Motor neuron (in vitro differentiated cells): ENCODE results near the gene S100A2. TPM values are rescaled to one million over a fixed set of nuclear protein-coding genes. Genes with fewer than 3 reads are reported as not detected.
"Not testable (repeated sequence)": the region's sequence is repeated elsewhere in the genome, so short reads cannot be mapped to it uniquely, and the experiment has no call there.

ENCODE experiments used
- ATAC-seq, 8 experiments: fragments of 200-7000 bp; cut with Tn5 transposase; replicated peaks in 6 of 8; 2 replicates each; pipeline ENCODE4 v1.8.0; 2021; ENCODE audit warnings: mild to moderate bottlenecking in 8 of 8, moderate library complexity in 8 of 8
- H3K27ac ChIP-seq, 2 donors: fragments of 250-450 bp; sonication (Bioruptor Pico); 2 replicates each; pipeline ENCODE4 v1.9.0; 2021; ENCODE audit warnings: antibody characterized with exemption in 2 of 2, mild to moderate bottlenecking in 2 of 2, moderate library complexity in 1 of 2
- H3K4me1 ChIP-seq, 2 donors: fragments of 250-450 bp; sonication (Bioruptor Pico); replicated peaks in 1 of 2; 2 replicates each; pipeline ENCODE4 v1.6.1; 2021; ENCODE audit warnings: antibody characterized with exemption in 2 of 2, mild to moderate bottlenecking in 2 of 2, moderate library complexity in 1 of 2
- H3K4me3 ChIP-seq, 5 donors: fragments of 250-450 bp; sonication (Bioruptor Pico); 2 replicates each; pipeline ENCODE4 v1.9.0; 2021; ENCODE audit warnings: antibody characterized with exemption in 5 of 5, mild to moderate bottlenecking in 5 of 5, moderate library complexity in 4 of 5
- WGBS, 10 experiments: fragments of 450-650 bp; shearing (Covaris generic); methylation state at CpG; one replicate each; pipeline ENCODE4 v1.0.0; 2022; 5-methylcytosine and 5-hydroxymethylcytosine counted together
- in situ Hi-C, 9 experiments: fragments of 400-800 bp; cut with MboI; loops; one replicate each; pipeline ENCODE4 v1.15.0; 2021; ENCODE audit warnings: low sequenced_read_pairs in 9 of 9, low pct_unique_long_range_greater_than_20kb in 2 of 9; ENCODE audit not compliant: unreplicated experiment in 9 of 9
- total RNA-seq, 8 experiments: library from RNA; unstranded; fragments of 300-600 nt; gene quantifications; 2 replicates each; pipeline versions ENCODE4 v1.2.3 to v1.2.4, GENCODE V29; 2022

Gene S100A2
- total RNA-seq, 8 experiments from 2014 or later: 0.23 to 4.5 (median 1.5) TPM; not detected in 2

GRCh38 chr1:153570874-153571273 lies 5.2 kb upstream of the S100A2 start:
- ATAC-seq: no peak
- H3K4me3 ChIP-seq: no peak overlapping the region
- WGBS, 10 experiments: 76 to 96% (median 88%) methylated on average over 2 to 5 of the region's 5 CpGs; no CpG with 5 or more reads in 2 of the 10 experiments
- in situ Hi-C loops: no loop called here
- no peak overlapping the region for H3K27ac ChIP-seq
- H3K4me1 ChIP-seq: peaks cover 14 to 21% of the 10 kb centered on the region in 2 donors

- in situ Hi-C loops: loop anchor here in 1 of 9 experiments (10.0 kb wide), 1 partner anchor 65 kb away; no protein-coding TSS in a partner anchor
- ATAC-seq: no peak
- Histone ChIP-seq H3K4me3 (no peak overlapping the region), H3K4me1 (peaks cover 19 to 26% of the 10 kb centered on the region in 2 donors), H3K27ac (no peak overlapping the region)
- WGBS, 10 experiments: 60 to 98% (median 88%) methylated on average over 1 to 7 of the region's 8 CpGs; no CpG with 5 or more reads in 4 of the 10 experiments
These were observed 3.8 kb upstream of the S100A2 start for GRCh38 chr1:153569465-153569864.

GRCh38 chr1:153568367-153569099 lies 2.9 kb upstream of the S100A2 start:
- in situ Hi-C loops: loop anchor here in 1 of 9 experiments (10.0 kb wide), 1 partner anchor 64 kb away; no protein-coding TSS in a partner anchor
- Histone ChIP-seq H3K4me3 (no peak overlapping the region), H3K4me1 (peaks cover 19 to 26% of the 10 kb centered on the region in 2 donors), H3K27ac (no peak overlapping the region)
- 0 to 37% (median 20%) methylated on average over 2 to 12 of the region's 25 CpGs; no CpG with 5 or more reads in 1 of the 10 experiments for WGBS, 10 experiments
- ATAC-seq: peak; percentile 11 to 48 (median 22)

GRCh38 chr1:153567621-153568366 lies 2.1 kb upstream of the S100A2 start:
- ATAC-seq: peak in 1 of 8 experiments; percentile 1
- no peak overlapping the region for H3K27ac ChIP-seq
- H3K4me1 ChIP-seq: peaks cover 19 to 26% of the 10 kb centered on the region in 2 donors

GRCh38 chr1:153566414-153567371 lies 1.0 kb upstream of the S100A2 start:
- Histone ChIP-seq H3K27ac (peak overlapping the region in 1 of 2 donors; percentile 20), H3K4me3 (no peak overlapping the region), H3K4me1 (peaks cover 19 to 26% of the 10 kb centered on the region in 2 donors)
- 0 to 88% (median 56%) methylated on average over 2 to 10 of the region's 16 CpGs; no CpG with 5 or more reads in 2 of the 10 experiments for WGBS, 10 experiments
- ATAC-seq: peak; percentile 76 to 92 (median 89)
- in situ Hi-C loops: loop anchor here in 1 of 9 experiments (10.0 kb wide), 1 partner anchor 62 kb away; no protein-coding TSS in a partner anchor

More at GRCh38 chr1:153567621-153568366, 2.1 kb upstream of the S100A2 start:
- in situ Hi-C loops: loop anchor here in 1 of 9 experiments (10.0 kb wide), 1 partner anchor 63 kb away; no protein-coding TSS in a partner anchor
- H3K4me3 ChIP-seq: no peak overlapping the region
- WGBS, 10 experiments: 40 to 95% (median 77%) methylated on average over 2 to 19 of the region's 22 CpGs; no CpG with 5 or more reads in 2 of the 10 experiments

- WGBS, 10 experiments: 60 to 92% (median 73%) methylated on average over 2 to 4 of the region's 7 CpGs; no CpG with 5 or more reads in 7 of the 10 experiments
- ATAC-seq: no peak
- Histone ChIP-seq H3K4me1 (peaks cover 19 to 26% of the 10 kb centered on the region in 2 donors), H3K4me3 (no peak overlapping the region), H3K27ac (no peak overlapping the region)
- in situ Hi-C loops: loop anchor here in 1 of 9 experiments (10.0 kb wide), 1 partner anchor 59 kb away; no protein-coding TSS in a partner anchor
These were observed 1.7 kb downstream of the S100A2 start for GRCh38 chr1:153563991-153564390.

GRCh38 chr1:153563483-153563901 lies 2.2 kb downstream of the S100A2 start:
- in situ Hi-C loops: loop anchor here in 1 of 9 experiments (10.0 kb wide), 1 partner anchor 59 kb away; no protein-coding TSS in a partner anchor
- H3K4me1 ChIP-seq: peaks cover 16 to 23% of the 10 kb centered on the region in 2 donors
- no peak overlapping the region for H3K4me3 ChIP-seq
- no peak for ATAC-seq
- no peak overlapping the region for H3K27ac ChIP-seq
- WGBS, 10 experiments: 40 to 100% (median 88%) methylated on average over 1 to 4 of the region's 6 CpGs; no CpG with 5 or more reads in 6 of the 10 experiments

- not testable (repeated sequence) for H3K27ac ChIP-seq, ATAC-seq, H3K4me3 ChIP-seq
- 76 to 100% (median 88%) methylated on average over 1 to 3 of the region's 3 CpGs; no CpG with 5 or more reads in 1 of the 10 experiments for WGBS, 10 experiments
- H3K4me1 ChIP-seq: peaks cover 15 to 16% of the 10 kb centered on the region in 2 donors
- in situ Hi-C loops: loop anchor here in 1 of 9 experiments (10.0 kb wide), 1 partner anchor 57 kb away; no protein-coding TSS in a partner anchor
These were observed 3.6 kb downstream of the S100A2 start for GRCh38 chr1:153562021-153562420.

GRCh38 chr1:153561466-153561985 lies 4.1 kb downstream of the S100A2 start:
- peaks cover 11% of the 10 kb centered on the region in 2 donors for H3K4me1 ChIP-seq
- H3K4me3 ChIP-seq: no peak overlapping the region
- WGBS, 10 experiments: 83 to 100% (median 92%) methylated on average over 1 to 3 of the region's 3 CpGs; no CpG with 5 or more reads in 4 of the 10 experiments
- H3K27ac ChIP-seq: no peak overlapping the region
- ATAC-seq: no peak
- in situ Hi-C loops: loop anchor here in 1 of 9 experiments (10.0 kb wide), 1 partner anchor 57 kb away; no protein-coding TSS in a partner anchor

GRCh38 chr1:153560771-153561465 lies 4.7 kb downstream of the S100A2 start:
- Histone ChIP-seq H3K4me3 (no peak overlapping the region), H3K4me1 (peaks cover 5% of the 10 kb centered on the region in 2 donors), H3K27ac (no peak overlapping the region)
- ATAC-seq: no peak
- WGBS, 10 experiments: 82 to 100% (median 88%) methylated on average over 1 to 10 of the region's 10 CpGs; no CpG with 5 or more reads in 1 of the 10 experiments
- in situ Hi-C loops: loop anchor here in 1 of 9 experiments (10.0 kb wide), 1 partner anchor 56 kb away; no protein-coding TSS in a partner anchor

GRCh38 chr1:153560241-153560640 lies 5.4 kb downstream of the S100A2 start:
- WGBS, 10 experiments: 89 to 100% (median 93%) methylated on average over 2 of the region's 2 CpGs; no CpG with 5 or more reads in 5 of the 10 experiments
- in situ Hi-C loops: loop anchor here in 1 of 9 experiments (10.0 kb wide), 1 partner anchor 55 kb away; no protein-coding TSS in a partner anchor
- ATAC-seq: no peak
- Histone ChIP-seq H3K4me1 (no peaks in the 10 kb centered on the region), H3K27ac (no peak overlapping the region), H3K4me3 (no peak overlapping the region)
